Stimulated activated naive CD4-positive, alpha-beta T cell treated with Interleukin-2 at 50 U/mL for 16 hours (primary cell): ENCODE results near the gene MOK.
"Not testable (repeated sequence)": the region's sequence is repeated elsewhere in the genome, so short reads cannot be mapped to it uniquely, and the experiment has no call there.

Source experiments
- DNase-seq: peaks from one replicate; lab custom pipeline; 2025; lab: John Stamatoyannopoulos, UW

Gene MOK

GRCh38 chr14:102246071-102246470, 58.9 kb downstream of the MOK start:
- no peak for DNase-seq

GRCh38 chr14:102243795-102244194, 61.2 kb downstream of the MOK start:
- DNase-seq: not testable (repeated sequence)

- no peak for DNase-seq
Observed at GRCh38 chr14:102241147-102241546, 63.8 kb downstream of the MOK start.

- DNase-seq: not testable (repeated sequence)
Observed at GRCh38 chr14:102240481-102240880, 64.5 kb downstream of the MOK start.

GRCh38 chr14:102239231-102239630, 65.7 kb downstream of the MOK start:
- no peak for DNase-seq

- no peak for DNase-seq
Observed at GRCh38 chr14:102238766-102239165, 66.2 kb downstream of the MOK start.

- no peak for DNase-seq
Observed at GRCh38 chr14:102238131-102238530, 66.8 kb downstream of the MOK start.

- no peak for DNase-seq
Observed at GRCh38 chr14:102236026-102236425, 68.9 kb downstream of the MOK start.

GRCh38 chr14:102235275-102235897, 69.6 kb downstream of the MOK start:
- peak; percentile 67 for DNase-seq

- no peak for DNase-seq
Observed at GRCh38 chr14:102234331-102235264, 70.4 kb downstream of the MOK start.

GRCh38 chr14:102233081-102233480, 71.9 kb downstream of the MOK start:
- DNase-seq: no peak

- DNase-seq: no peak
Observed at GRCh38 chr14:102232348-102232625, 72.7 kb downstream of the MOK start.

- no peak for DNase-seq
Observed at GRCh38 chr14:102231476-102232347, 73.3 kb downstream of the MOK start.

GRCh38 chr14:102230481-102231210, 74.3 kb downstream of the MOK start:
- DNase-seq: no peak

- DNase-seq: no peak
Observed at GRCh38 chr14:102229739-102230092, 75.2 kb downstream of the MOK start.

GRCh38 chr14:102229071-102229738, 75.8 kb downstream of the MOK start:
- DNase-seq: no peak

- DNase-seq: no peak
Observed at GRCh38 chr14:102227184-102227964, 77.6 kb downstream of the MOK start.

GRCh38 chr14:102226356-102227125, 78.4 kb downstream of the MOK start:
- DNase-seq: no peak

GRCh38 chr14:102225936-102226335, 79.0 kb downstream of the MOK start:
- no peak for DNase-seq

- no peak for DNase-seq
Observed at GRCh38 chr14:102225386-102225785, 79.6 kb downstream of the MOK start.
